Measurements from ENCODE around the gene FAM13A. TPM values are rescaled to one million over a fixed set of nuclear protein-coding genes. Genes with fewer than 3 reads are reported as not detected.

FAM13A gene
- total and polyA plus RNA-seq, 2 of the 4 experiments (the other 2 are of a cell fraction) = 13.1 to 22.0 TPM

GRCh38 chr4:88816360-88816759 is 240.6 kb downstream of the FAM13A start:
- no peak overlapping the region for H3K4me3 ChIP-seq (ENCODE audit: insufficient read depth, low read depth, low read length)
- H3K9me1 ChIP-seq (ENCODE audit: insufficient read depth, low read length) = peaks cover 2% of the 10 kb centered on the region; the same call in 1 of the 2 replicates
- H3K23ac ChIP-seq (ENCODE audit: low read depth, low read length) = no peak overlapping the region
- no peak overlapping the region for H2BK15ac ChIP-seq (ENCODE audit: low read depth, low read length)
- H3K18ac ChIP-seq (ENCODE audit: low read depth, low read length) = no peak overlapping the region
- ATAC-seq (ENCODE audit: low read depth) = no peak
- H4K8ac ChIP-seq (ENCODE audit: low read depth in 2 of 2, low read length in 2 of 2) = no peak overlapping the region
- H4K20me1 ChIP-seq (ENCODE audit: insufficient read depth, low read length) = no peaks in the 10 kb centered on the region
- H3K27ac ChIP-seq (ENCODE audit: insufficient read depth, low read length) = no peak overlapping the region
- in situ Hi-C loops (cut with MboI; ENCODE audit: low sequenced_read_pairs) (loop anchor here (5.0 to 25.0 kb wide), 2 partner anchors 206 to 279 kb away; no protein-coding TSS in a partner anchor), dilution Hi-C loops (cut with HindIII; ENCODE audit: low sequenced_read_pairs, unreplicated experiment) (no loop called here), intact Hi-C loops (cut with micrococcal nuclease) (no loop called here)
- H3K14ac ChIP-seq (replicated peaks; ENCODE audit: low read depth, low read length) = no peak overlapping the region
- no peak overlapping the region for H3K4me2 ChIP-seq (ENCODE audit: low read depth, low read length)
- WGBS, 2 experiments (ENCODE audit: extremely low coverage in 2 of 2, insufficient read length in 1 of 2) = no CpG with 5 or more reads among the region's 4 CpGs
- peaks cover 2% of the 10 kb centered on the region for H3K4me1 ChIP-seq (ENCODE audit: control insufficient read depth, insufficient read depth, low read length)
- H3K9ac ChIP-seq (ENCODE audit: low read depth, low read length) = no peak overlapping the region
- H3K4ac ChIP-seq (ENCODE audit: low read depth, low read length) = no peak overlapping the region
- TF ChIP-seq, protein P1, sequence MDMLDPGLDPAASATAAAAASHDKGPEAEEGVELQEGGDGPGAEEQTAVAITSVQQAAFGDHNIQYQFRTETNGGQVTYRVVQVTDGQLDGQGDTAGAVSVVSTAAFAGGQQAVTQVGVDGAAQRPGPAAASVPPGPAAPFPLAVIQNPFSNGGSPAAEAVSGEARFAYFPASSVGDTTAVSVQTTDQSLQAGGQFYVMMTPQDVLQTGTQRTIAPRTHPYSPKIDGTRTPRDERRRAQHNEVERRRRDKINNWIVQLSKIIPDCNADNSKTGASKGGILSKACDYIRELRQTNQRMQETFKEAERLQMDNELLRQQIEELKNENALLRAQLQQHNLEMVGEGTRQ (IDR thresholded peaks at IDR 0.05; ENCODE audit: low read depth, low read length) = no peak
- TF ChIP-seq MAFK (IDR thresholded peaks at IDR 0.05; ENCODE audit: low read depth, low read length) = no peak
- no peak for TF ChIP-seq RAD21 (IDR thresholded peaks at IDR 0.05; ENCODE audit: low read length)
- TF ChIP-seq FOS (IDR thresholded peaks at IDR 0.05; ENCODE audit: low read depth, low read length) = no peak
- no peak for TF ChIP-seq POLR2A (IDR thresholded peaks at IDR 0.05; ENCODE audit: low read depth, low read length)
- no peak for TF ChIP-seq BHLHE40 (IDR thresholded peaks at IDR 0.05; ENCODE audit: low read depth, low read length)
- TF ChIP-seq MAZ (IDR thresholded peaks at IDR 0.05; ENCODE audit: borderline replicate concordance, low read depth, low read length) = no peak
- no peak for TF ChIP-seq CEBPB (IDR thresholded peaks at IDR 0.05; ENCODE audit: low read depth, low read length)
- TF ChIP-seq NFE2L2 (IDR thresholded peaks at IDR 0.05; ENCODE audit: low read depth, low read length) = no peak
- TF ChIP-seq CHD1 (IDR thresholded peaks at IDR 0.05; ENCODE audit: low read depth, low read length) = no peak
- TF ChIP-seq CTCF (conservative IDR thresholded peaks at IDR 0.05; ENCODE audit: low read depth, low read length) = no peak
- TF ChIP-seq, protein P2, sequence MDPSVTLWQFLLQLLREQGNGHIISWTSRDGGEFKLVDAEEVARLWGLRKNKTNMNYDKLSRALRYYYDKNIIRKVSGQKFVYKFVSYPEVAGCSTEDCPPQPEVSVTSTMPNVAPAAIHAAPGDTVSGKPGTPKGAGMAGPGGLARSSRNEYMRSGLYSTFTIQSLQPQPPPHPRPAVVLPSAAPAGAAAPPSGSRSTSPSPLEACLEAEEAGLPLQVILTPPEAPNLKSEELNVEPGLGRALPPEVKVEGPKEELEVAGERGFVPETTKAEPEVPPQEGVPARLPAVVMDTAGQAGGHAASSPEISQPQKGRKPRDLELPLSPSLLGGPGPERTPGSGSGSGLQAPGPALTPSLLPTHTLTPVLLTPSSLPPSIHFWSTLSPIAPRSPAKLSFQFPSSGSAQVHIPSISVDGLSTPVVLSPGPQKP (IDR thresholded peaks at IDR 0.05; ENCODE audit: borderline replicate concordance, low read depth, low read length) = no peak
- no peak for TF ChIP-seq MXI1 (IDR thresholded peaks at IDR 0.05; ENCODE audit: borderline replicate concordance, low read depth, low read length)
- TF ChIP-seq SMC3 (IDR thresholded peaks at IDR 0.05; ENCODE audit: low read depth, low read length) = no peak
- TF ChIP-seq RFX5 (IDR thresholded peaks at IDR 0.05; ENCODE audit: low read depth, low read length) = no peak
- no peak for TF ChIP-seq RCOR1 (IDR thresholded peaks at IDR 0.05; ENCODE audit: insufficient replicate concordance, low read length)
- no peak for DNase-seq
- no peaks in the 10 kb centered on the region for H3K9me3 ChIP-seq (ENCODE audit: control insufficient read depth, insufficient read depth, low read length)
- no TSS peak for BruUV-seq (replicated peaks)
- no peak overlapping the region for H2AK9ac ChIP-seq (replicated peaks; ENCODE audit: low read depth, low read length, poor library complexity)
- no peak overlapping the region for H3K56ac ChIP-seq (ENCODE audit: extremely low read depth, insufficient read depth, low read length)
- ChIA-PET CTCF (interaction anchor here (1.3 to 5.6 kb wide), 2 partner anchors 207 to 212 kb away, joined by 3 to 47 read pairs; no protein-coding TSS in a partner anchor), POLR2A (ENCODE audit: unreplicated experiment) (no interaction called here)
- H2AFZ ChIP-seq (replicated peaks; ENCODE audit: low read length, poor library complexity) = no peak overlapping the region
- 0 out of 2 replicates have a peak, but pooled peaks cover 1% of the 10 kb centered on the region for H3K36me3 ChIP-seq (ENCODE audit: control insufficient read depth, insufficient read depth, low read length)
- no peak overlapping the region for H2BK5ac ChIP-seq (ENCODE audit: low read depth, low read length, poor library complexity, severe bottlenecking)
- no peaks in the 10 kb centered on the region for H3K27me3 ChIP-seq (ENCODE audit: control insufficient read depth, insufficient read depth, low read length)
- H2AK5ac ChIP-seq (ENCODE audit: low read depth, low read length) = no peak overlapping the region
- no peak overlapping the region for H4K5ac ChIP-seq (ENCODE audit: low read depth, low read length)
- H2BK120ac ChIP-seq (ENCODE audit: low read depth, low read length) = no peak overlapping the region
- no peak overlapping the region for H2BK20ac ChIP-seq (ENCODE audit: low read depth, low read length)
- H3K79me1 ChIP-seq (ENCODE audit: low read depth in 1 of 2, low read length in 2 of 2) = peaks cover 26 to 49% of the 10 kb centered on the region in 2 experiments
- no peak overlapping the region for H4K91ac ChIP-seq (ENCODE audit: insufficient read depth, low read depth, low read length)

Measured in IMR-90 (cell line).